Activated T-helper 17 cell treated with anti-CD3 and anti-CD28 coated beads, Interleukin-2, amount 50 U/mL, for 72 hours (primary cell): Measurements from ENCODE around the gene SIAE. TPM values are rescaled to one million over a fixed set of nuclear protein-coding genes. Genes with fewer than 3 reads are reported as not detected.

ENCODE experiments used
- ATAC-seq: fragments of 150-1000 bp; cut with Tn5 transposase; replicated peaks from 2 replicates; pipeline ENCODE4 v1.10.0; 2021; ENCODE audit warnings: mild to moderate bottlenecking, moderate library complexity
- H3K27ac Mint-ChIP-seq: one replicate; pipeline ENCODE4 v1.8.0; 2022; ENCODE audit warnings: mixed read lengths
- H3K27me3 Mint-ChIP-seq: one replicate; pipeline ENCODE4 v1.8.0; 2022; ENCODE audit warnings: mixed read lengths
- H3K36me3 Mint-ChIP-seq: one replicate; pipeline ENCODE4 v1.8.0; 2022; ENCODE audit warnings: low read depth, mild to moderate bottlenecking, mixed read lengths
- H3K4me1 Mint-ChIP-seq: one replicate; pipeline ENCODE4 v1.8.0; 2022; ENCODE audit warnings: mixed read lengths
- H3K4me3 Mint-ChIP-seq: one replicate; pipeline ENCODE4 v1.8.0; 2022; ENCODE audit warnings: mild to moderate bottlenecking, mixed read lengths
- H3K9me3 Mint-ChIP-seq: one replicate; pipeline ENCODE4 v1.8.0; 2022; ENCODE audit warnings: mixed read lengths
- total RNA-seq, 2 donors: library from RNA; stranded (reverse); gene quantifications; one replicate each; pipeline ENCODE4 v1.2.3, GENCODE V29; 2022

Gene SIAE
- total RNA-seq, 2 donors from 2014 or later: 7.5 to 10.5 TPM

GRCh38 chr11:124676386-124676785, 2.8 kb upstream of the SIAE start:
- H3K4me1 Mint-ChIP-seq: peaks cover 5% of the 10 kb centered on the region
- peaks cover 7% of the 10 kb centered on the region for H3K36me3 Mint-ChIP-seq
- H3K4me3 Mint-ChIP-seq: no peak overlapping the region
- no peaks in the 10 kb centered on the region for H3K9me3 Mint-ChIP-seq
- ATAC-seq: no peak
- H3K27ac Mint-ChIP-seq: no peak overlapping the region
- H3K27me3 Mint-ChIP-seq: no peaks in the 10 kb centered on the region

GRCh38 chr11:124674571-124674970, 1.0 kb upstream of the SIAE start:
- Mint-ChIP-seq H3K27ac (peak overlapping the region; percentile 96), H3K9me3 (no peaks in the 10 kb centered on the region), H3K36me3 (peaks cover 7% of the 10 kb centered on the region), H3K4me1 (peaks cover 11% of the 10 kb centered on the region), H3K27me3 (no peaks in the 10 kb centered on the region), H3K4me3 (peak overlapping the region; percentile 83)
- ATAC-seq: no peak

DNA sequence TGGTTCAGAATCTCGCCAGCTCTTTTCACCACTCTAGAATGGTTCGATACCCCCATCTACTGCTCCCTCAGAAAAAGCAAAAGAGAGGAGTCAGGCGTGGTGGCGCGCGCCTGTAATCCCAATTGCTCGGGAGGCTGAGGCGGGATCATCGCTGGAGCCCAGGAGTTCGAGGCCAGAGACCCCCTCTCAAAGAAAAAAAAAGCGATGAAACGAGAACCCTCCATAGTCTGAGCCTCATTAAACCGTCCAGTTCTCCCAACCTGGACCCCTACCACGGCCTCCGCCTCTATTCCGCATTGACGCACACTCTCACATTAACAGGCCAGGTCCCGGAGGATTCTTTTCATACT, 604 bp upstream of the SIAE start:
- no peaks in the 10 kb centered on the region for H3K27me3 Mint-ChIP-seq
- H3K9me3 Mint-ChIP-seq: no peaks in the 10 kb centered on the region
- peaks cover 7% of the 10 kb centered on the region for H3K36me3 Mint-ChIP-seq
- H3K4me3 Mint-ChIP-seq: peak overlapping the region; percentile 83
- H3K4me1 Mint-ChIP-seq: peaks cover 11% of the 10 kb centered on the region
- no peak for ATAC-seq
- H3K27ac Mint-ChIP-seq: peak overlapping the region; percentile 96

DNA sequence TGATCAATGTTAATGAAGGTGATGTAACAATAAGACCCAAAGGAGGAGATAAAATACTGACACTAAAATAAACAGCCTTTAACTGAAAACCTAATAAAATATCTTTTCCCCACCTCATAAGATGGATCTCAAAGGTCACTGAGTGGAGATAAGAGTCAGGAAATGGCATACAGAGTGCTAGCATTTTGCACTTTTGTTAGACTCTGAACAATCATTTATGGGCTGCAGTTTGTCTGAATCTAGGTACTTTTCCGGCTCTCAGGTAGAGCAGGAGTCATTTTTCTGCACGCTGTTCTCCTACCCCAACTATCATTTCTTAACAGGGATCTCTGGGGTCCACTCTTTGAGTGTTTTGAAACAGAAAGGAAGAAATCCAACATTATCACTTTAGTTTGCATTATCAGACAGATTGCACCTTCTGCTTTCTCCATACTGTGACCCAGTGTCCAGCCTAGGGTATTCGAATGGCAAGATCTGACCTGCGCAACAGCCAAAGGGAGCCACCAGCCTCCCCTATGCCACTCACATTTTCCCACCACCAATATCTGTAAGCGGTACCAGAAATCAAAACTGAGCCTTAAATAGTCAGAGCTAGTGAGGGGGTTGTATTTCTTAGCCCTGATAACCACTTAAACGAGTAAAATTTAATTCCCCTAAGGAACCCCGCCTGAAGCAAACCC, 863 bp downstream of the SIAE start:
- Mint-ChIP-seq H3K27ac (peak overlapping the region; percentile 96), H3K36me3 (peaks cover 7% of the 10 kb centered on the region), H3K27me3 (no peaks in the 10 kb centered on the region)

DNA sequence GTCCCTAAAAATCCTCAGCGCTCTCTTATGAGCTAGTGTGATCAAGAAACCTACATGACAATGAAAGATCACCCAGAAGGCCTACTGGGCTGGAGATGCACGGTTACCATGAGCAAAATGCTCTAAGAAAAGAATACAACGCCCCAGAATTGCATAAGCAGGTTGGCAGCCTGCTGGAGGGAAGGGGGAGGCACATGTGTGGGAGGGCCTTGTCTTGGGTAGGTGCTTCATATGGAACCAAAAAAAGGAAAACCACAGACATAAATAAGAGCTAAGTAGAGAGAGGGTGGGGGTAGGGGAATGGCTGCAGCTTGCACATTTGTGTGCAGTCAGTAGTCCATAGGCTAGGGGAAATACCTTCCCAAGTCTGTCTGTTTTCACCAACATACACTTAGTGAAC, 2.8 kb downstream of the SIAE start:
- ATAC-seq: no peak
- Mint-ChIP-seq H3K36me3 (peaks cover 7% of the 10 kb centered on the region), H3K27me3 (no peaks in the 10 kb centered on the region), H3K4me1 (peaks cover 11% of the 10 kb centered on the region), H3K4me3 (no peak overlapping the region), H3K27ac (peak overlapping the region; percentile 55), H3K9me3 (no peaks in the 10 kb centered on the region)

More for the DNA sequence above, 863 bp downstream of the SIAE start:
- Mint-ChIP-seq H3K9me3 (no peaks in the 10 kb centered on the region), H3K4me1 (peaks cover 11% of the 10 kb centered on the region), H3K4me3 (peak overlapping the region; percentile 83)
- ATAC-seq: no peak

DNA sequence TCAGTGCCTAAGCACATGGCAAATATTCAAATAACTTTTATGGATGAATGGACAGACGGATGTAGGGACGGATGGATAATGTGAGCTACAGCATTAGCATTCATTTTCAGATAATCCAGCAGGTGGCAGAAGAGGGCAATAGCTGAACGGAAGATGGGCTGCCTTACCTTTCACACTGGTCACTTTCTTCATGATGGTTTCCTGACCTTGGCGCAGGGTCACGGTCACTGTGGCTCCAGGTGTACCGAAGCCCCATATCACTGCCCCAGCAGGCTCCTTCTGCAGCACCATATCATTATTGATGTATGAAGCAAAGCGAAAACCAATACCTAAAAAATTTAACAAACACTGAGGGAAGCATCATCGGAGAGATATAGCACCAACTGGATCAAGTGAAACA, 4.3 kb downstream of the SIAE start:
- Mint-ChIP-seq H3K36me3 (peaks cover 7% of the 10 kb centered on the region), H3K27ac (no peak overlapping the region), H3K4me1 (peaks cover 11% of the 10 kb centered on the region), H3K27me3 (no peaks in the 10 kb centered on the region), H3K9me3 (no peaks in the 10 kb centered on the region), H3K4me3 (no peak overlapping the region)
- peak; percentile 27 for ATAC-seq

- Mint-ChIP-seq H3K27me3 (no peaks in the 10 kb centered on the region), H3K4me3 (no peak overlapping the region), H3K4me1 (peaks cover 7% of the 10 kb centered on the region), H3K36me3 (no peaks in the 10 kb centered on the region), H3K9me3 (no peaks in the 10 kb centered on the region), H3K27ac (no peak overlapping the region)
- no peak for ATAC-seq
Measured at GRCh38 chr11:124667601-124668000, 5.9 kb downstream of the SIAE start.

- Mint-ChIP-seq H3K27ac (no peak overlapping the region), H3K27me3 (no peaks in the 10 kb centered on the region), H3K4me1 (no peaks in the 10 kb centered on the region), H3K36me3 (no peaks in the 10 kb centered on the region), H3K9me3 (no peaks in the 10 kb centered on the region), H3K4me3 (no peak overlapping the region)
- ATAC-seq: no peak
Measured at GRCh38 chr11:124663861-124664260, 9.7 kb downstream of the SIAE start.

- no peaks in the 10 kb centered on the region for H3K27me3 Mint-ChIP-seq
- H3K9me3 Mint-ChIP-seq: no peaks in the 10 kb centered on the region
- ATAC-seq: no peak
- no peak overlapping the region for H3K27ac Mint-ChIP-seq
- H3K4me3 Mint-ChIP-seq: no peak overlapping the region
- H3K36me3 Mint-ChIP-seq: peaks cover 8% of the 10 kb centered on the region
- H3K4me1 Mint-ChIP-seq: no peaks in the 10 kb centered on the region
Measured at GRCh38 chr11:124662106-124662505, 11.4 kb downstream of the SIAE start.

GRCh38 chr11:124661553-124661952, 12.0 kb downstream of the SIAE start:
- H3K4me1 Mint-ChIP-seq: no peaks in the 10 kb centered on the region
- H3K27ac Mint-ChIP-seq: no peak overlapping the region
- H3K36me3 Mint-ChIP-seq: peaks cover 8% of the 10 kb centered on the region
- H3K27me3 Mint-ChIP-seq: no peaks in the 10 kb centered on the region
- ATAC-seq: no peak
- no peak overlapping the region for H3K4me3 Mint-ChIP-seq
- no peaks in the 10 kb centered on the region for H3K9me3 Mint-ChIP-seq

DNA sequence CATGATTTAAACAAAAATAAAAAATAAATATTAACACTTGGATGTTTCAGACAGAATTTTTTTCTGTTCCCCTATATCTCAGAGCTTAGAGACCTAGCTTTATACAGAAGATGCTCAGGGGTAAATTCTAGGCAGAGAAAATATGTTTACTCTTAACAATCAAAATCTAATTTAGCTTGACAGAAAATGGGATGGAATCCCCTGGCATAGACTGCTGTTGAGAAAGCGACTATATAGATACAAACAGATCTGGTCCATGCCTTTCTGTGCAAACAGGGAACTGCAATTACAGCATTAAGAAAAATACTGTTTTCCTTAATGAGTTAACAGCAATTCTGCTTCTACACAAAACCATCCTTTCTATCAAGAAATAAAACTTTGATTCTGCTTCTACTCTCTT, 14.6 kb downstream of the SIAE start:
- Mint-ChIP-seq H3K4me3 (no peak overlapping the region), H3K36me3 (peaks cover 8% of the 10 kb centered on the region), H3K27ac (no peak overlapping the region), H3K4me1 (no peaks in the 10 kb centered on the region), H3K9me3 (no peaks in the 10 kb centered on the region), H3K27me3 (no peaks in the 10 kb centered on the region)
- no peak for ATAC-seq

- H3K4me3 Mint-ChIP-seq: no peak overlapping the region
Measured at GRCh38 chr11:124658501-124658900, 15.0 kb downstream of the SIAE start.

GRCh38 chr11:124657904-124658303, 15.6 kb downstream of the SIAE start:
- H3K4me3 Mint-ChIP-seq: no peak overlapping the region
- H3K27me3 Mint-ChIP-seq: no peaks in the 10 kb centered on the region
- peaks cover 13% of the 10 kb centered on the region for H3K36me3 Mint-ChIP-seq
- H3K9me3 Mint-ChIP-seq: no peaks in the 10 kb centered on the region
- no peaks in the 10 kb centered on the region for H3K4me1 Mint-ChIP-seq
- no peak for ATAC-seq
- no peak overlapping the region for H3K27ac Mint-ChIP-seq

More at GRCh38 chr11:124658501-124658900, 15.0 kb downstream of the SIAE start:
- no peaks in the 10 kb centered on the region for H3K27me3 Mint-ChIP-seq
- H3K36me3 Mint-ChIP-seq: peaks cover 8% of the 10 kb centered on the region
- H3K27ac Mint-ChIP-seq: no peak overlapping the region
- no peak for ATAC-seq
- no peaks in the 10 kb centered on the region for H3K4me1 Mint-ChIP-seq
- no peaks in the 10 kb centered on the region for H3K9me3 Mint-ChIP-seq

GRCh38 chr11:124656774-124657630, 16.5 kb downstream of the SIAE start:
- Mint-ChIP-seq H3K36me3 (peaks cover 13% of the 10 kb centered on the region), H3K9me3 (no peaks in the 10 kb centered on the region), H3K4me3 (no peak overlapping the region), H3K27ac (no peak overlapping the region), H3K4me1 (no peaks in the 10 kb centered on the region), H3K27me3 (no peaks in the 10 kb centered on the region)
- no peak for ATAC-seq

DNA sequence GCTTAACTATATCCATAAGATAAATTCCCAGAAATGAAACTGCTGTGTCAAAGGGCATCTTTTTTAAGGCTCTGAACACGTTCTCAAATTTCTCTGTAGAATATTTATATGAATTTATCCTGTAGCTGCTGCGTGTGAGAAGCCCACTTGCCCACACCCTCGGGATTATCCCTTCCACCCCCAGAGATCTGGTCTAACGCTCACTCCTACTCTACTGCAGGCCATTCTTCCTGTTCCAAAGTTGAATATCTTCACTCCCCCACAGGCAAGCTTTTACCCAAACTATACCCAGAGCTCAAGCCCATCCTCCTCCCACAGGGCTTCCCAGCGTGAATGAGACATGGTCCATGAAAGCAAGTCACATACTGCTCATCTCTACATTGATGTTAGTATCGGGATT, 24.9 kb downstream of the SIAE start:
- no peaks in the 10 kb centered on the region for H3K9me3 Mint-ChIP-seq
- H3K4me1 Mint-ChIP-seq: no peaks in the 10 kb centered on the region
- no peak overlapping the region for H3K4me3 Mint-ChIP-seq
- no peaks in the 10 kb centered on the region for H3K27me3 Mint-ChIP-seq
- peaks cover 6% of the 10 kb centered on the region for H3K36me3 Mint-ChIP-seq
- no peak overlapping the region for H3K27ac Mint-ChIP-seq
- no peak for ATAC-seq
